OCI-LY7 (cell line): Measurements from ENCODE around the gene PRAMEF8.
"Not testable (repeated sequence)": the region's sequence is repeated elsewhere in the genome, so short reads cannot be mapped to it uniquely, and the experiment has no call there.

Experiments used
- EZH2phosphoT487 ChIP-seq: fragments of 200-600 bp; sonication (generic); IDR thresholded peaks from 2 replicates; pipeline ENCODE4 v1.6.1; 2018; ENCODE audit warnings: low read depth, borderline replicate concordance, mild to moderate bottlenecking, mixed run types, antibody characterized with exemption, low read length, moderate library complexity, mixed read lengths
- TF ChIP-seq, protein P1 (sequence below): fragments of 200-600 bp; sonication (generic); conservative IDR thresholded peaks from 2 replicates; pipeline ENCODE4 v1.5.1; 2014; ENCODE audit warnings: mild to moderate bottlenecking, antibody characterized with exemption, low read length, moderate library complexity, mixed read lengths

DNA sequence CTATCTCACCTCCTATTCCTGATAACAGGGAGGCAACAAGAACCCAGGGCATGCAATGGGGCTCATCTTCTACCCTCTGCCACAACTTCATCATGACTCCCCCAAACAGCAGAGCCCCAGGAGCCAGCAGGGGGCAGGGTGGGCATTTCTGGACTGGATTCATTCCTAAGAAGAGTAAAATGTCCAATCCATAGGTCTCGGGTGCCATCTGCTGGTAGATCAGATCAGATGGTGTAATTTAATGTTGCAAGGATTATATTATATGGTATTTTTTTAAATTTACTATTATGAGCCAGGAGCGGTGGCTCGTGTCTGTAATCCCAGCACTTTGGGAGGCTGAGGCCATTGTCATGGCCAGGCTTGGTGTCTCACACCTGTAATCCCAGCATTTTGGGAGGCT, 19.8 kb downstream of the PRAMEF8 start:
- TF ChIP-seq, protein P1, sequence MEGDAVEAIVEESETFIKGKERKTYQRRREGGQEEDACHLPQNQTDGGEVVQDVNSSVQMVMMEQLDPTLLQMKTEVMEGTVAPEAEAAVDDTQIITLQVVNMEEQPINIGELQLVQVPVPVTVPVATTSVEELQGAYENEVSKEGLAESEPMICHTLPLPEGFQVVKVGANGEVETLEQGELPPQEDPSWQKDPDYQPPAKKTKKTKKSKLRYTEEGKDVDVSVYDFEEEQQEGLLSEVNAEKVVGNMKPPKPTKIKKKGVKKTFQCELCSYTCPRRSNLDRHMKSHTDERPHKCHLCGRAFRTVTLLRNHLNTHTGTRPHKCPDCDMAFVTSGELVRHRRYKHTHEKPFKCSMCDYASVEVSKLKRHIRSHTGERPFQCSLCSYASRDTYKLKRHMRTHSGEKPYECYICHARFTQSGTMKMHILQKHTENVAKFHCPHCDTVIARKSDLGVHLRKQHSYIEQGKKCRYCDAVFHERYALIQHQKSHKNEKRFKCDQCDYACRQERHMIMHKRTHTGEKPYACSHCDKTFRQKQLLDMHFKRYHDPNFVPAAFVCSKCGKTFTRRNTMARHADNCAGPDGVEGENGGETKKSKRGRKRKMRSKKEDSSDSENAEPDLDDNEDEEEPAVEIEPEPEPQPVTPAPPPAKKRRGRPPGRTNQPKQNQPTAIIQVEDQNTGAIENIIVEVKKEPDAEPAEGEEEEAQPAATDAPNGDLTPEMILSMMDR, result not testable (repeated sequence)
- TF ChIP-seq EZH2phosphoT487, result not testable (repeated sequence)
